Ishikawa (cell line): ENCODE data around the gene MAGI2.

Source experiments
- CEBPB ChIP-seq: IDR thresholded peaks from 2 replicates; pipeline ENCODE4 v1.6.1; 2012
- CREB1 ChIP-seq: IDR thresholded peaks from 2 replicates; pipeline ENCODE4 v1.6.1; 2012; ENCODE audit warnings: low read depth
- EGR1 ChIP-seq: IDR thresholded peaks from 2 replicates; pipeline ENCODE4 v1.6.1; 2012
- EP300 ChIP-seq: IDR thresholded peaks from 2 replicates; pipeline ENCODE4 v1.6.1; 2012; ENCODE audit warnings: borderline replicate concordance
- FOXM1 ChIP-seq: IDR thresholded peaks from 2 replicates; pipeline ENCODE4 v1.6.1; 2012; ENCODE audit warnings: low read depth, borderline replicate concordance
- NFIC ChIP-seq: IDR thresholded peaks from 2 replicates; pipeline ENCODE4 v1.6.1; 2012
- RAD21 ChIP-seq: IDR thresholded peaks from 2 replicates; pipeline ENCODE4 v1.6.1; 2012; ENCODE audit warnings: low read depth
- TAF1 ChIP-seq: IDR thresholded peaks from 2 replicates; pipeline ENCODE4 v1.6.1; 2012; ENCODE audit warnings: low read depth, mild to moderate bottlenecking
- TCF12 ChIP-seq: IDR thresholded peaks from 2 replicates; pipeline ENCODE4 v1.6.1; 2012; ENCODE audit warnings: low read depth
- TEAD4 ChIP-seq: IDR thresholded peaks from 2 replicates; pipeline ENCODE4 v1.6.1; 2012
- YY1 ChIP-seq: IDR thresholded peaks from 2 replicates; pipeline ENCODE4 v1.6.1; 2012; ENCODE audit warnings: low read depth
- ZBTB7A ChIP-seq: IDR thresholded peaks from 2 replicates; pipeline ENCODE4 v1.6.1; 2012; ENCODE audit warnings: low read depth
- TF ChIP-seq, protein P1 (sequence below): IDR thresholded peaks from 2 replicates; pipeline ENCODE4 v1.6.1; 2012
- TF ChIP-seq, protein P2 (sequence below): IDR thresholded peaks from 2 replicates; pipeline ENCODE4 v1.6.1; 2012; ENCODE audit warnings: low read depth, mild to moderate bottlenecking
- TF ChIP-seq, protein P3 (sequence below): IDR thresholded peaks from 2 replicates; pipeline ENCODE4 v1.6.1; 2012

The MAGI2 gene

GRCh38 chr7:78130446-78131215, 1322.8 kb downstream of the MAGI2 start:
- no peak for TF ChIP-seq RAD21
- no peak for TF ChIP-seq CEBPB
- no peak for TF ChIP-seq TEAD4

DNA sequence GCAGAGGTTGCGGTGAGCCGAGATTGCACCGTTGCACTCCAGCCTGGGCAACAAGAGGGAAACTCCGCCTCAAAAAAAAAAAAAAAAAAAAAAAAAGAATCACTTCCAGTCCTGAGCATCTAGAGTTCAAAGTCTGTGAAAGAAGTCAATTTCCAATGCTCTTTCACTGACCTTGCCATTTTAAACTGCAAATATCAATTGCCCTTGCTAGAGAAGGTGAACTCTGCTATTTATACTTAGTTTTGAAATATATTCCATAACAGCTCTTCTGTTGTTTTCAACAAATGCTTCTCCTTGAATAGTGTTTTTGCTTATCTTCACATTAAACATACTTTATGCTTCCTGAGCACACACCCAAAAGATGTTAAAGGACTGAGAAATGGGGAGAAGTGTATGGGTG, 1323.6 kb downstream of the MAGI2 start:
- TF ChIP-seq TAF1 (no peak), FOXM1 (no peak)

- TF ChIP-seq, protein P1, sequence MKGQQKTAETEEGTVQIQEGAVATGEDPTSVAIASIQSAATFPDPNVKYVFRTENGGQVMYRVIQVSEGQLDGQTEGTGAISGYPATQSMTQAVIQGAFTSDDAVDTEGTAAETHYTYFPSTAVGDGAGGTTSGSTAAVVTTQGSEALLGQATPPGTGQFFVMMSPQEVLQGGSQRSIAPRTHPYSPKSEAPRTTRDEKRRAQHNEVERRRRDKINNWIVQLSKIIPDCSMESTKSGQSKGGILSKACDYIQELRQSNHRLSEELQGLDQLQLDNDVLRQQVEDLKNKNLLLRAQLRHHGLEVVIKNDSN, result no peak
- no peak for TF ChIP-seq RAD21
- no peak for TF ChIP-seq FOXM1
- no peak for TF ChIP-seq YY1
- TF ChIP-seq CEBPB, result no peak
- TF ChIP-seq TCF12, result no peak
- TF ChIP-seq NFIC, result no peak
- TF ChIP-seq, protein P2, sequence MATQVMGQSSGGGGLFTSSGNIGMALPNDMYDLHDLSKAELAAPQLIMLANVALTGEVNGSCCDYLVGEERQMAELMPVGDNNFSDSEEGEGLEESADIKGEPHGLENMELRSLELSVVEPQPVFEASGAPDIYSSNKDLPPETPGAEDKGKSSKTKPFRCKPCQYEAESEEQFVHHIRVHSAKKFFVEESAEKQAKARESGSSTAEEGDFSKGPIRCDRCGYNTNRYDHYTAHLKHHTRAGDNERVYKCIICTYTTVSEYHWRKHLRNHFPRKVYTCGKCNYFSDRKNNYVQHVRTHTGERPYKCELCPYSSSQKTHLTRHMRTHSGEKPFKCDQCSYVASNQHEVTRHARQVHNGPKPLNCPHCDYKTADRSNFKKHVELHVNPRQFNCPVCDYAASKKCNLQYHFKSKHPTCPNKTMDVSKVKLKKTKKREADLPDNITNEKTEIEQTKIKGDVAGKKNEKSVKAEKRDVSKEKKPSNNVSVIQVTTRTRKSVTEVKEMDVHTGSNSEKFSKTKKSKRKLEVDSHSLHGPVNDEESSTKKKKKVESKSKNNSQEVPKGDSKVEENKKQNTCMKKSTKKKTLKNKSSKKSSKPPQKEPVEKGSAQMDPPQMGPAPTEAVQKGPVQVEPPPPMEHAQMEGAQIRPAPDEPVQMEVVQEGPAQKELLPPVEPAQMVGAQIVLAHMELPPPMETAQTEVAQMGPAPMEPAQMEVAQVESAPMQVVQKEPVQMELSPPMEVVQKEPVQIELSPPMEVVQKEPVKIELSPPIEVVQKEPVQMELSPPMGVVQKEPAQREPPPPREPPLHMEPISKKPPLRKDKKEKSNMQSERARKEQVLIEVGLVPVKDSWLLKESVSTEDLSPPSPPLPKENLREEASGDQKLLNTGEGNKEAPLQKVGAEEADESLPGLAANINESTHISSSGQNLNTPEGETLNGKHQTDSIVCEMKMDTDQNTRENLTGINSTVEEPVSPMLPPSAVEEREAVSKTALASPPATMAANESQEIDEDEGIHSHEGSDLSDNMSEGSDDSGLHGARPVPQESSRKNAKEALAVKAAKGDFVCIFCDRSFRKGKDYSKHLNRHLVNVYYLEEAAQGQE, result no peak
- no peak for TF ChIP-seq ZBTB7A
- no peak for TF ChIP-seq TAF1
- no peak for TF ChIP-seq EP300
- TF ChIP-seq, protein P3, sequence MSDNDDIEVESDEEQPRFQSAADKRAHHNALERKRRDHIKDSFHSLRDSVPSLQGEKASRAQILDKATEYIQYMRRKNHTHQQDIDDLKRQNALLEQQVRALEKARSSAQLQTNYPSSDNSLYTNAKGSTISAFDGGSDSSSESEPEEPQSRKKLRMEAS, result no peak
- TF ChIP-seq EGR1, result no peak
- TF ChIP-seq TEAD4, result no peak
Measured at GRCh38 chr7:78127009-78127408, 1326.5 kb downstream of the MAGI2 start.

DNA sequence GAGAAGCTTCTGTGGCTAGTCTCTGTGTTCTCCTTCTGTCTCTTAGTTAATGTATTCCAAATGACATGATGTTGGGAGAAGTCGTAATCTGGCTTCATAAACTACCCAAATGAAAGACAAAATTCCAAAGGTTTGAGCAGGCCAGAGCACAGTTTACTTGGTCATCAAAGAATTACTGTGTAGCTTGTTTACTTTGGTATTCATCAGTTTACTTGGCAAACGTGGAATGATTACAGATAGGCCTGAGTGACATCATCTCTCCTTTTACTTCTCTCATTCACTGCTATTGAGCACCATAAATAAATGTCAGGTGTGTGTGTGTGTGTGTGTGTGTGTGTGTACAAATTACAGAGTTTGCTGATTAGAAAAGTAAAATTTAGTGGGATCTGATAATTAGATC, 1327.6 kb downstream of the MAGI2 start:
- TF ChIP-seq TEAD4, result no peak
- no peak for TF ChIP-seq RAD21
- TF ChIP-seq CREB1, result no peak
- TF ChIP-seq ZBTB7A, result no peak
- no peak for TF ChIP-seq FOXM1
- TF ChIP-seq, protein P2, result no peak
- no peak for TF ChIP-seq TCF12
- TF ChIP-seq YY1, result no peak
- TF ChIP-seq TAF1, result no peak
- TF ChIP-seq, protein P3, result no peak
- no peak for TF ChIP-seq NFIC

DNA sequence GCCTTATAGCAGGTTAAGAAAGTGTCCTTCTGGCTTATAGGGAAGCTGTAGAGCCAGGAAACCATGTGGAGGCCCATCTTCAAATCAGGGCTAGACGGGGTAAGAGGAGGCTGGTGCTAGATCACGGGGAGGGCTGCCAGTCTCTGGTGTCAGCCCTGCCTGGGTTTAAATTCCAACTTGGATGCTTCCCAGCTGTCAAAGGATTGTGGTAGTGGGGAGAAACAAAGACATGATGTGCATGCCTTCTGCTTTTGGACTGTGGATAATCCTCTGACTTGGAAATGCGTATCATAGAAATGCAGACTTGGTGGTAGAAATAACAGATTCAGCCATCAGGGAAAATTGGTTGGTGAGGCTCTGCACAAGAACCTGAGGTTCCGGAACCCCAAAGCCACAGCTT, 1329.3 kb downstream of the MAGI2 start:
- TF ChIP-seq EP300, result no peak
- TF ChIP-seq RAD21, result no peak
- no peak for TF ChIP-seq NFIC
- no peak for TF ChIP-seq ZBTB7A
- no peak for TF ChIP-seq CREB1
- no peak for TF ChIP-seq TCF12
- TF ChIP-seq YY1, result no peak
- no peak for TF ChIP-seq TEAD4
- TF ChIP-seq, protein P1, result no peak
- no peak for TF ChIP-seq TAF1
- TF ChIP-seq, protein P2, result no peak
- no peak for TF ChIP-seq EGR1
- no peak for TF ChIP-seq CEBPB
- TF ChIP-seq, protein P3, result no peak
- TF ChIP-seq FOXM1, result no peak
